A673 (cell line): ENCODE measurements around the gene NETO2. TPM values are rescaled to one million over a fixed set of nuclear protein-coding genes. Genes with fewer than 3 reads are reported as not detected.

Experiments
- BruUV-seq: library from RNA; stranded (reverse); fragments of 400-500 nt; replicated peaks from 2 replicates; lab custom pipeline; 2021; lab: Mats Ljungman, UMichigan
- CTCF ChIA-PET: fragments of 300-600 bp; sonication (Branson Sonifier 250); formaldehyde crosslinking; loops from one replicate; lab custom pipeline; 2022; ENCODE audit warnings: antibody characterized with exemption; lab: Charles Lee
- POLR2A ChIA-PET: fragments of 300-600 bp; sonication (Branson Sonifier 250); formaldehyde crosslinking; loops from one replicate; lab custom pipeline; 2022; ENCODE audit warnings: antibody characterized with exemption; ENCODE audit not compliant: low non-redundant PET; lab: Charles Lee
- DNase-seq: peaks from one replicate; pipeline ENCODE4 v3.0.0-alpha.2; 2015; ENCODE audit warnings: low spot score
- H3K27ac ChIP-seq: fragments of 200-600 bp; sonication (generic); 2 replicates; pipeline ENCODE4 v1.5.1; 2016; ENCODE audit warnings: mixed run types, low read depth, mild to moderate bottlenecking, mixed read lengths, antibody characterized with exemption, low read length; ENCODE audit not compliant: poor library complexity, severe bottlenecking
- H3K27me3 ChIP-seq: fragments of 200-600 bp; sonication (generic); replicated peaks from 2 replicates; pipeline ENCODE4 v1.6.1; 2017; ENCODE audit warnings: mixed run types, low read depth, mild to moderate bottlenecking, mixed read lengths, antibody characterized with exemption, low read length; ENCODE audit not compliant: insufficient read depth, poor library complexity
- H3K36me3 ChIP-seq: fragments of 200-600 bp; sonication (generic); 2 replicates; pipeline ENCODE4 v1.6.1; 2016; ENCODE audit warnings: mixed run types, mild to moderate bottlenecking, mixed read lengths, antibody characterized with exemption, low read length; ENCODE audit not compliant: insufficient read depth, poor library complexity, severe bottlenecking
- H3K4me1 ChIP-seq: fragments of 200-600 bp; sonication (generic); 2 replicates; pipeline ENCODE4 v1.6.1; 2017; ENCODE audit warnings: mixed run types, mild to moderate bottlenecking, mixed read lengths, antibody characterized with exemption, low read length; ENCODE audit not compliant: insufficient read depth, poor library complexity, severe bottlenecking
- H3K4me3 ChIP-seq: fragments of 200-600 bp; sonication (generic); 2 replicates; pipeline ENCODE4 v1.5.1; 2016; ENCODE audit warnings: low read depth, mixed run types, mild to moderate bottlenecking, mixed read lengths, low read length; ENCODE audit not compliant: poor library complexity, severe bottlenecking
- H3K9me3 ChIP-seq: fragments of 200-600 bp; sonication (generic); 2 replicates; pipeline ENCODE4 v1.6.1; 2016; ENCODE audit warnings: mixed run types, low read depth, mild to moderate bottlenecking, mixed read lengths, antibody characterized with exemption, low read length; ENCODE audit not compliant: poor library complexity, severe bottlenecking
- EZH2 ChIP-seq: fragments of 200-600 bp; sonication (generic); IDR thresholded peaks from 2 replicates; pipeline ENCODE4 v1.6.1; 2017; ENCODE audit warnings: borderline replicate concordance, low read depth, mild to moderate bottlenecking, mixed read lengths, antibody characterized with exemption, low read length; ENCODE audit not compliant: poor library complexity, severe bottlenecking
- intact Hi-C: fragments of 100-400 bp; cut with micrococcal nuclease; formaldehyde crosslinking; loops from one replicate; pipeline ENCODE4 v1.10.0; 2022; ENCODE audit not compliant: unreplicated experiment
- total RNA-seq: library from RNA; stranded (reverse); gene quantifications from 2 replicates; pipeline ENCODE4 v1.2.3, GENCODE V29; 2021
- TF ChIP-seq, protein P1 (sequence below): fragments of 300-800, 200-600 bp; sonication (generic); conservative IDR thresholded peaks from 2 replicates; pipeline ENCODE4 v1.5.1; 2017; ENCODE audit warnings: low read depth, mild to moderate bottlenecking, antibody characterized with exemption, low read length, moderate library complexity, mixed read lengths

The NETO2 gene
- total RNA-seq, 1 experiment from 2014 or later = 68.7 TPM

- no peak for DNase-seq
- no peak overlapping the region for H3K4me3 ChIP-seq
- H3K9me3 ChIP-seq = no peaks in the 10 kb centered on the region
- CTCF ChIA-PET = no interaction called here
- TF ChIP-seq, protein P1, sequence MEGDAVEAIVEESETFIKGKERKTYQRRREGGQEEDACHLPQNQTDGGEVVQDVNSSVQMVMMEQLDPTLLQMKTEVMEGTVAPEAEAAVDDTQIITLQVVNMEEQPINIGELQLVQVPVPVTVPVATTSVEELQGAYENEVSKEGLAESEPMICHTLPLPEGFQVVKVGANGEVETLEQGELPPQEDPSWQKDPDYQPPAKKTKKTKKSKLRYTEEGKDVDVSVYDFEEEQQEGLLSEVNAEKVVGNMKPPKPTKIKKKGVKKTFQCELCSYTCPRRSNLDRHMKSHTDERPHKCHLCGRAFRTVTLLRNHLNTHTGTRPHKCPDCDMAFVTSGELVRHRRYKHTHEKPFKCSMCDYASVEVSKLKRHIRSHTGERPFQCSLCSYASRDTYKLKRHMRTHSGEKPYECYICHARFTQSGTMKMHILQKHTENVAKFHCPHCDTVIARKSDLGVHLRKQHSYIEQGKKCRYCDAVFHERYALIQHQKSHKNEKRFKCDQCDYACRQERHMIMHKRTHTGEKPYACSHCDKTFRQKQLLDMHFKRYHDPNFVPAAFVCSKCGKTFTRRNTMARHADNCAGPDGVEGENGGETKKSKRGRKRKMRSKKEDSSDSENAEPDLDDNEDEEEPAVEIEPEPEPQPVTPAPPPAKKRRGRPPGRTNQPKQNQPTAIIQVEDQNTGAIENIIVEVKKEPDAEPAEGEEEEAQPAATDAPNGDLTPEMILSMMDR = no peak
- no peak for TF ChIP-seq EZH2
- BruUV-seq = no TSS peak
- POLR2A ChIA-PET = interaction anchor here (0.7 kb wide), 1 partner anchor 74 kb away, joined by 3 read pairs; no protein-coding TSS in a partner anchor
- no peaks in the 10 kb centered on the region for H3K36me3 ChIP-seq
- no peaks in the 10 kb centered on the region for H3K4me1 ChIP-seq
- no peaks in the 10 kb centered on the region for H3K27me3 ChIP-seq
- intact Hi-C loops = no loop called here
- no peak overlapping the region for H3K27ac ChIP-seq
These were observed 71.6 kb downstream of the NETO2 start for GRCh38 chr16:47072158-47072557.

DNA sequence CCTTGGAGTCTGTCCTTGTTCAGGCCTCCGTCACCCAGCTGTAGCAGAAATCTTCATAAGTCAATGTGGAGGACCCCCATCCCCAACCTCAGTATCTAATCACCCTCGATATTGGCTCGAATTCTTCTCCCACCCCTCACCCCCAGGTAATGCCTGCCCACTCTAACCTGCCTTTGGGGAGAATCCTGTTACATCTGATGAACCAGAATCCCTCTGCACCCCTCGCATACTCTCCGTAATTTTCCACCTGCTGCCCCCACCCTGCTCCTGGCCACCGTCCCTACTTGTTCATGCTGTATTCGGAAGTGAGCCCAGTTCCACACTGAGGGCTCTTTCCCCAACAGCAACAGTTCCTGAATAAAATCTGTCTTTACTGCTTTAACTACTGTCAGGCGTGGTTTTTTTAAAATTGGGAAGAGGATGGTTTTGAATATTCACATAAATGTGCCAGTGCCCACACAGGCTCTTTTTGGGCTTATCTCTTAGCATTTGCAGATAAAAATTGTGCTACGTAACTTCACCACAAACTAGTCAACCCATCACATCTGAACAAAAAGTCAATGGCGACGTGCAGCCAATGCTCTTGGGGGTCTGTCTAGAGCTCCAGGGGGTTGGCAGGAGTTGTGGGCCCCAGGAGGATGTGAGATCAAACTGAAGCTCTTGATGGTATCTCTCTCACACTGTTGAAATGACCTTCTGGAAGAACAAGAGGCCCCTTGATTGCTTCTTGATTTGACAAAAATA, 73.7 kb downstream of the NETO2 start:
- TF ChIP-seq, protein P1 = no peak
- no peak for TF ChIP-seq EZH2
- Histone ChIP-seq H3K4me1 (no peaks in the 10 kb centered on the region), H3K9me3 (no peaks in the 10 kb centered on the region), H3K27me3 (no peaks in the 10 kb centered on the region), H3K4me3 (no peak overlapping the region), H3K27ac (no peak overlapping the region), H3K36me3 (no peaks in the 10 kb centered on the region)
- POLR2A ChIA-PET = no interaction called here
- DNase-seq = no peak
- intact Hi-C loops = no loop called here
- no TSS peak for BruUV-seq
- CTCF ChIA-PET = no interaction called here

DNA sequence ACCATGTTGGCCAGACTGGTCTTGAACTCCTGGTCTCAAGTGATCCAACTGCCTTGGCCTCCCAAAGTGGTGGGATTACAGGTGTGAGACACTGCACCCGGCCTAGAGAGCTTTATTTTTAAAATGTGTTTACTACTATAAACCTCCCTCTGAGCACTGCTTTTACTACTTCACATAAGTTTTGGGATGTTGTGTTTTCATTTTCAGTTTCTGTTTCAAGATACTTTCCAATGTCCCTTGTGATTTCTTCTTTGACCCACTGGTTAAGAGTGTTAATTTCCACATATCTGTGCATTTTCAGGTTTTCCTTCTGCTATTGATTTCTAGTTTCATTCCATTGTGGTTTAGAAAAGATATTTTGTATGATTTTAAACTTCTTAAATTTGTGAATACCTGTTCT, 74.4 kb downstream of the NETO2 start:
- no peak overlapping the region for H3K27ac ChIP-seq
- ChIA-PET CTCF (no interaction called here), POLR2A (no interaction called here)
- no peaks in the 10 kb centered on the region for H3K36me3 ChIP-seq
- no TSS peak for BruUV-seq
- no peaks in the 10 kb centered on the region for H3K9me3 ChIP-seq
- TF ChIP-seq, protein P1 = no peak
- no peak for TF ChIP-seq EZH2
- no peak overlapping the region for H3K4me3 ChIP-seq
- intact Hi-C loops = no loop called here
- DNase-seq = no peak
- no peaks in the 10 kb centered on the region for H3K27me3 ChIP-seq
- H3K4me1 ChIP-seq = no peaks in the 10 kb centered on the region
